GM12865 (cell line): ENCODE data around the gene DNAJC13.
A peak's percentile ranks its signal among the peaks of the same experiment; 100 is the strongest.

Experiments
- DNase-seq: peaks from one replicate; pipeline ENCODE4 v3.0.0; 2010; ENCODE audit warnings: low read depth
- H3K4me3 ChIP-seq: 2 replicates; pipeline ENCODE4 v1.5.1; 2011; ENCODE audit warnings: mild to moderate bottlenecking, low read depth, low read length, control low read depth
- CTCF ChIP-seq: IDR thresholded peaks from 2 replicates; pipeline ENCODE4 v1.5.1; 2011; ENCODE audit warnings: low read length, control low read depth, low read depth, inconsistent platforms; ENCODE audit not compliant: insufficient read depth; ENCODE audit errors: missing control alignments

The DNAJC13 gene

GRCh38 chr3:132522353-132522752, 105.1 kb downstream of the DNAJC13 start:
- TF ChIP-seq CTCF, result no peak
- no peak overlapping the region for H3K4me3 ChIP-seq
- peak; percentile 55 for DNase-seq

DNA sequence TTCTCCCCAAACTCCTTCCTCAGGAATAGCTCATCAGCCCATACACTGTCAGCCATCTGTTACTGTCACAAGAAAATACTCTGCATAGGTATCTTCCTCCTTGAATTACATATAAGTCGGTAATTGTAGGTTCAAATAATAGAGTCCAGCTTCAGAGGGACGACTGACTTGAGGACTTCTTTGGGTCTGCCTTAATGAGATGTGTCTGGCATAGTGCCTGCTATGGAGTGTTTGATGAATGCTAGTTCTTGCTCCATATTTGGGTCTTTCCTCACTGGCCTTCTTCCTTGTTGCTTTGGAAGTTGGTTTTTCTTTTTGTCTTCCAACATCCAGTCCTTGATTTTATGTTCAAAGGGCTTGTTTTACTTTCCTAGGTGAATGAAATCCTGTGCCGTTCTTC, 113.3 kb downstream of the DNAJC13 start:
- no peak overlapping the region for H3K4me3 ChIP-seq
- no peak for DNase-seq
- no peak for TF ChIP-seq CTCF

DNA sequence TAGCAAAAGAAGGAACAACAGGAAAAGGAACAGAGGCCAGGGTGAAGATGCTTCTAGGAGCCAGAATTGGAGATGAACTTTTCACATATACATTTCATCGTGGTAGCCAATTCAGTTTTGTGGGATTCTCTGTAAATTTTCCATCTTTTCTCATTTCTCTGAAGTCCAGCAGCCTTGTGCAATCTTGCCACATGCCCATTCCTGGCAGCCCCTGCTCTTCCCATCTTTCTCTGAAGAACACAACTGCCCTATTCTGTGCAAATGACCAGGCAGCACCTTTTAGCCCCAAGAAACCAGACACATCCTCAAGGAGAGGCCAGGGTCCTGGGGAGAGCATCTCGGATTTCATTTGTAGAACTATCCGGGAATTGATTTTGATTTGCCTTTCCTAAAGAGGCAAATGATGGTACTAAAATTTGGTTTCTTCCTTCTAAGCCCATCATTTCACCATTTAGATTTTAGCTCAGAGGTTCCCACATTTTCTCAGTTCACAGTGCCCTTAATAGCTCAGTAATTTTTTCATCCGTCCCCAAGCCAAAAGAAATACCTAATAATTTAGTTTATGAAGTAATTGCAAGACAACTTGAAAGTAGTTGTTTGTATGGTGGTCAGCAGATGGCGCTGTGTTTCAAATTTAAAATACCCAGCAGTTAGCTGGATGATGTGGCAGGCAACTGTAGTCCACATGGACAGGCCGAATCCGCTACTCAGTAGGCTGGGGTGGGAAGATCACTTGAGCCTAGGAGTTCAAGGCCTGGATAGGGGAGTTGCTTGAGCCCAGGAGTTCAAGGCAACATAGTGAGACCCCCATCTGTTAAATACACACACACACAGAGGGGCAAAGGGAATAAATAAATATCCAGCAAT, 118.5 kb downstream of the DNAJC13 start:
- TF ChIP-seq CTCF, result peak; percentile 45
- no peak overlapping the region for H3K4me3 ChIP-seq
- peak; percentile 84 for DNase-seq

DNA sequence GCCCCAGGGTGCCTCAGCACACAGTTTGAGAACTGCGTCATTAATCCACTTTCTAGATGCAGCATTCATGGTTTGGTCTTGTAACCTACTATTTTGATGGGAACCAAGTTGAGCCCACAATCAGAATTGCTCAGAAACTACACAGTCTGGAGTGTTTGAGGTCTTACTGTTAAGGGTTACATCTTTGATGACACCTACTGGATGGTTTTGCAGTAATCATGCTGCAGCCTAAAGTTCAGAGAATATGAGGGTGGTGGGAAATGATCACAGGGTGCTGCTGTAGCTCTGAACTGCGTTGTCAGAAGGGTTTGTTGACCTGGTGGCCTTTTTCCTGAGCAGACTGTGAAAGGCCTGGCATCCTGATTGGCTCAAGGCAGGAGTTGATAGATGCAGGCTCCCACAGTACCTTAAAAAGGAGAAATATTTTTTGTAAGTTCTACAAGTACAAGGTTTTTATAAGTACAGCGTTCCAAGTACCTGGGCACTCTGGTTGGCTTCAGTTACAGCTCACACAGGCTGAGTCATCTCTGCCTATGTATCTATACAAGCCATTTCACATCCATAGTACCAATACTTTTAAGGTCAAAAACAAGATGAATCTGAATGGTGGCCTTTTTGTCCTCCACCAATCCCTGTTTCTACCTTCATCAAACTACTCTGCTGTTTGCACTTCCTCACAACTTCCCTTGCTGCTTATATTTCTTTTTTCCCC, 119.3 kb downstream of the DNAJC13 start:
- DNase-seq, result no peak
- no peak overlapping the region for H3K4me3 ChIP-seq
- TF ChIP-seq CTCF, result no peak

DNA sequence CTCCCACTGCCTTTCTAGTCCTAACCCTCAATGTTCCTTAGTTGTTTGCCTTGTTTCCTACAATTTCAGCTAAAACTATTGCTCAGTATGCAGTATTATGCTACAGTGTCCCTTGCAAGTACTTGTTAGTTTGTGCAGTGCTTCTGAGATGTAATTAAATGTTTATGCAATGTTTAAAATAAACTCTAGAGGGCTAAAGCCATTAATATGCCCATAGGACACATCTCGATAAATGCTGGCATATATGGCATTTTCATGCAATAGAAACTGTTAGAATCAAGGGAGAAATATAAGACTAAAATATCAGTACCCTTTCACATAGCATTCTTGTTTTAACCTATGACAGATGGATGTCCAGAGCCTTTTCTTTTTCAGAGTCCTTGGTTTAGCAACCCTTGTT, 120.0 kb downstream of the DNAJC13 start:
- no peak for TF ChIP-seq CTCF
- H3K4me3 ChIP-seq, result no peak overlapping the region
- DNase-seq, result no peak

DNA sequence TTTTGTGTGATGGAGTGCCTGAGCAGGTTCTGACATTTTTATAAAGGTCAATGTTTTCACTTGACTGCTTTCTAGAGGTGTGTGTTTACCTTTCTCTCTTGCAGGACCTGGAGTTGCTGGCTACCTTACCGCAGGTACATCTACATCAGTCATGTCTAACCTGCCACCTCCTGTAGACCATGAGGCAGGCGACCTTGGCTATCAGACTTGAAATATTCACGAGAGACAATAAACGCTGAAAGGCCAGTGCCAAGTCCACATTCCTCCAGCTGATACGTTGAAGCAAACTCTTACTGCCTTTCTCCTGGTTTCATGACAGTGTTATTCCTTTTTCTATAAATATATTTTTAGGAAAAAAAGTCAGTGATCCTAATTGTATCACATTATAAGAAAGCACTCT, 120.8 kb downstream of the DNAJC13 start:
- no peak for TF ChIP-seq CTCF
- no peak for DNase-seq
- no peak overlapping the region for H3K4me3 ChIP-seq
